ENCODE results near the gene GPR34. TPM values are rescaled to one million over a fixed set of nuclear protein-coding genes. Genes with fewer than 3 reads are reported as not detected.

The GPR34 gene
- polyA plus RNA-seq, 4 donors = 1.6 to 6.8 (median 5.5) TPM

DNA sequence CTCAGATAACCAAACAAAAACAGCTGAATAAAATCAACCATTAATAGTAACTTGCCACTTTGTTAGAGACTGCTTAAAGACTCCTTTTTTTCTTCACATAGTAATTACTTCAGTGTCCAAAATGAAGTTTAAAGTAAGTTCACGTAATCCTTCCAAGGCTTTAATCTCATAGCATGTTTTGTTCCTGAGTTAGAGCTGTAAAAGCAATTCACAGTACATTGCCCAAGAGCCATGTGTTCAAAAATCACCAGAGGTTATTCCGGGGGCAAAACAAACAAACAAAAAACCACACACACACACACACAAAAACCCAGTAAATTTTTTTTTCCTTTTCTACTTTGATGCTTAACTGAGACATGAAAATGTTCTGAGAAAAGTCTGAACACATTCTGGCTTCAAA, 41.3 kb downstream of the GPR34 start:
- DNase-seq (ENCODE audit: low read depth in 4 of 4, low spot score in 3 of 4) = no peak

DNA sequence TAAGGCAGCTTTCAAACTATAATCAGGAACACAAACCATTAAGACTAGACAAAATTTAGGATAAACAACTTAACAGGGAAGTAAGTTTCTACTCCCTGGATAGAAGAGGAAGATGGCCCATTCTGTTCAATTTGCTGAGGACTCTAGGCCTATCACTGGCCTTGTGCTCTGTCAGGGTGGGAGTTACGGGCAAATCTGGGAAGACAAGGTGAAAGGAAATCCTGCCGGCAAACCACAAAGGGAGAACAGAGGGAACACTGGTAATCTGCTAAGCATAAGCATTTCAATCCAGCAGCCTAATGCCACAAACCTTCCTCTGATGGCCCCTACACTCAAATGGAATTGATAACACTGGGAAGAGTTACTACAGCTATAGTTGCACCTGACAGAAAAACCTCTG, 43.5 kb downstream of the GPR34 start:
- DNase-seq (ENCODE audit: low read depth in 4 of 4, low spot score in 3 of 4) = no peak

DNA sequence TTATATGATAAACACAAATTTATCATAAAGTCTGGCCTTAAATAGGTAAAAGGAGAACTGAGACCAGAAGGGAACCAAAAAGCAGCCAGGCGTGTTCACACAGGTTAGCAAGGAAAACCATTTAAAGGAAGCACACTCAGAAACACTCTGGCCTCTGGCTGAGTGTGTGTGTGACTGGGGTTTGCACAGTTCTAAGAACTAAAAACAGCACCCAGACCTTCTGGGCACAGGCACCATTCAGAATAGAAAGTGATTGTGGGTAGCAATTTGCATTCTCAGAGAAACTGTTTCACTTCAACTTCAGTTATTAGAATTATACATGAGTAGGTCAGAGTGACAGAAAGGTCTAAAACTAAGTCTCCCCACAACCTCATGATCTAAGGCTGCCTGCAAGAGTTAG, 45.2 kb downstream of the GPR34 start:
- no peak for DNase-seq (ENCODE audit: low read depth in 4 of 4, low spot score in 3 of 4)

DNA sequence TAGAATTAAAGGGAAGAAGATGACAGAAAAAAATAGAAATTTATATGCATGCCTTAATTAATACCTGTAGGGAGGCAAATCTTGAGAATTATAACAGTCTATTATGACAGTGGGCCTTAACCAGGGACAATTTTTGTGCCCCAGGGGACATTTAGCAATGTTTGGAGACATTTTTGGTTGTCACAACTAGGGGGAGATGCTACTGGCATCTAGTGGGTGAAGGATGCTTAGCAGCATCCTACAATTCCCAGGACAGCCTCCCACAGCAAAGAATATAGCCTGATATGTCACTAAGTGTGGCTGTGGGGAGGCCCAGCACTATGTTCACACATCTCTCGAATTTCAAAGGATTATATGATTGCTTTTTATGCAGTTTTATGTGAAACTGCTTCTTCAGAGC, 45.8 kb downstream of the GPR34 start:
- no peak for DNase-seq (ENCODE audit: low read depth in 4 of 4, low spot score in 3 of 4)

DNA sequence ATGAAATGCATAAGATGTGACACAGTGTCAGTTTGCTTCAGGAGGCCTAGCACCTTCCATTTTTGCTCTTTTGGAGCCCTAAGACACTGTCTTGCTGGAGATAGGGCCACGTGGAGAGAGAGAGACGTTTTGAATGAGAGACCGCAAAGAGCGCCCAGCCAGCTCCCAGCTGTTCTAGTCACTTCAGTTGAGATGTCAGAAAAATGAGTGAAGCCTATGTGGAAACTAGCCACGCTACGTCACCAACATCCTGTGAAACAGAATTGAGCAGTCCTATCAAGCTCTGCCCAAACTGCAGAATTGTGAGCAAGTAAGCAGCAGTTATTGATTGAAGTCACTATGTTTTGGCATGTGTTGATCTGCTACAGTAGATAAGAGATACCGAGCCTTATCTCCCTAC, 48.3 kb downstream of the GPR34 start:
- DNase-seq (ENCODE audit: low read depth in 4 of 4, low spot score in 3 of 4) = no peak

DNA sequence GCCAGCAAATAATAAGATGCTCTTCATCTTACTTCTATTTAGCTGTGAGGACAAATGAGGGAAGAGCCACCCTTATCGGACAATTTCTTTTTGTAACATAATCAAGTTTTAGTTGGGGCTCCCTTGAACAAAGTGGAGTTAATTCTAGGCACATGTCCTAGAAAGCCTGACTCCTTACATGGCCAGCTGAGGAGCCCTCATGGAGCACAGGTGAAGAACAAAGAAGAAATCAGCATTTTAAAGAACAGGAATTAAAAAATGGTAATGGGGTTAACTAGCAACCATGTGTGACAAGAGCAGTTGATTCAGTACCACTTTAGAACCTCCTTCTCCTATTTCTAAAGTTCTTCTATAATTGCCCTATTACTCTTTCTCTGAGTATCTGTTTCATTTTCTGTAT, 51.1 kb downstream of the GPR34 start:
- DNase-seq (ENCODE audit: low read depth in 4 of 4, low spot score in 3 of 4) = no peak

Other genes with a start within 250 kb of the GPR34 start
- gene NYX, start 241.6 kb upstream of the GPR34 start, polyA plus RNA-seq (ENCODE audit: insufficient read length in 4 of 4) = under 1 TPM; 0.09 to 0.16 (median 0.13) TPM
- under 1 TPM; 0.03 to 0.35 (median 0.30) TPM for gene GPR82, start 35.2 kb downstream of the GPR34 start, polyA plus RNA-seq (ENCODE audit: insufficient read length in 4 of 4)
- gene CASK, start 234.6 kb downstream of the GPR34 start, polyA plus RNA-seq (ENCODE audit: insufficient read length in 4 of 4) = 10 to 100 TPM; 43.6 to 52.7 (median 50.0) TPM

Data from right renal pelvis (tissue), 4 donors.